SHP77 (cell line): ENCODE measurements around the gene RDM1.

Source experiments
- DNase-seq, 2 experiments: peaks; one replicate each; lab custom pipeline; 2025; lab: John Stamatoyannopoulos, UW

RDM1 gene

GRCh38 chr17:35870906-35871819 is 59.4 kb downstream of the RDM1 start:
- DNase-seq, result no peak

- no peak for DNase-seq
These were observed 61.8 kb downstream of the RDM1 start, which contains the start of gene HEATR9 for GRCh38 chr17:35868737-35869136. Gene HEATR9 (minus strand): TSS chr17:35868891. CDS start chr17:35868742, 149 bp downstream.
